PC-9 (cell line): ENCODE data around the gene SCP2. TPM values are rescaled to one million over a fixed set of nuclear protein-coding genes. Genes with fewer than 3 reads are reported as not detected.
"Not testable (repeated sequence)": the region's sequence is repeated elsewhere in the genome, so short reads cannot be mapped to it uniquely, and the experiment has no call there.

Experiments
- BruUV-seq: library from RNA; stranded (reverse); fragments of 400-500 nt; replicated peaks from 2 replicates; lab custom pipeline; 2021; lab: Mats Ljungman, UMichigan
- CTCF ChIA-PET: fragments of 300-600 bp; sonication (Branson Sonifier 250); formaldehyde crosslinking; loops from one replicate; lab custom pipeline; 2022; ENCODE audit warnings: antibody characterized with exemption; lab: Charles Lee
- POLR2A ChIA-PET: fragments of 300-600 bp; sonication (Branson Sonifier 250); formaldehyde crosslinking; loops from one replicate; lab custom pipeline; 2022; ENCODE audit warnings: antibody characterized with exemption; ENCODE audit not compliant: unreplicated experiment; lab: Charles Lee
- DNase-seq, 2 experiments: peaks; one replicate each; pipeline versions ENCODE4 v3.0.0 to v3.0.0-alpha.2; 2015 to 2022; ENCODE audit warnings: mixed read lengths in 1 of 2
- H2AFZ ChIP-seq: fragments of 200-600 bp; sonication (generic); 2 replicates; pipeline ENCODE4 v1.8.1; 2017; ENCODE audit warnings: antibody characterized with exemption
- H3F3A ChIP-seq: fragments of 200-600 bp; sonication (generic); 2 replicates; pipeline ENCODE4 v1.8.1; 2017; ENCODE audit warnings: antibody characterized with exemption, mild to moderate bottlenecking, low read depth; ENCODE audit not compliant: insufficient read depth
- H3K27ac ChIP-seq: fragments of 200-600 bp; sonication (generic); 2 replicates; pipeline ENCODE4 v1.6.1; 2016; ENCODE audit warnings: mixed run types
- H3K27me3 ChIP-seq: fragments of 200-600 bp; sonication (generic); 2 replicates; pipeline ENCODE4 v1.6.1; 2016; ENCODE audit warnings: low read depth, mixed run types; ENCODE audit not compliant: insufficient read depth
- H3K36me3 ChIP-seq: fragments of 200-600 bp; sonication (generic); 2 replicates; pipeline ENCODE4 v1.6.1; 2016; ENCODE audit warnings: low read depth, mixed run types
- H3K4me1 ChIP-seq: fragments of 200-600 bp; sonication (generic); replicated peaks from 2 replicates; pipeline ENCODE4 v1.6.1; 2016; ENCODE audit warnings: mixed run types; ENCODE audit not compliant: insufficient read depth
- H3K4me2 ChIP-seq: fragments of 200-600 bp; sonication (generic); 2 replicates; pipeline ENCODE4 v1.6.1; 2017; ENCODE audit warnings: mixed run types
- H3K4me3 ChIP-seq: fragments of 200-600 bp; sonication (generic); 2 replicates; pipeline ENCODE4 v1.6.1; 2016; ENCODE audit warnings: mixed run types
- H3K79me2 ChIP-seq: fragments of 200-600 bp; sonication (generic); 2 replicates; pipeline ENCODE4 v1.6.1; 2017; ENCODE audit warnings: low read depth, mixed run types
- H3K9me2 ChIP-seq: fragments of 200-600 bp; sonication (generic); 2 replicates; pipeline ENCODE4 v1.8.1; 2017; ENCODE audit warnings: mild to moderate bottlenecking; ENCODE audit not compliant: insufficient read depth
- H3K9me3 ChIP-seq: fragments of 200-600 bp; sonication (generic); 2 replicates; pipeline ENCODE4 v1.8.1; 2016; ENCODE audit warnings: low read depth; ENCODE audit not compliant: insufficient read depth
- H4K20me1 ChIP-seq: fragments of 200-600 bp; sonication (generic); 2 replicates; pipeline ENCODE4 v1.8.1; 2017; ENCODE audit not compliant: insufficient read depth
- CTCF ChIP-seq: fragments of 200-600 bp; sonication (generic); conservative IDR thresholded peaks from 2 replicates; pipeline ENCODE4 v1.6.1; 2017; ENCODE audit warnings: mixed run types, antibody characterized with exemption, mild to moderate bottlenecking, moderate library complexity
- EZH2 ChIP-seq: fragments of 200-600 bp; sonication (generic); IDR thresholded peaks from 2 replicates; pipeline ENCODE4 v1.8.0; 2017; ENCODE audit warnings: antibody characterized with exemption, low read depth
- intact Hi-C: fragments of 100-400 bp; cut with micrococcal nuclease; formaldehyde crosslinking; loops from one replicate; pipeline ENCODE4 v1.10.0; 2022; ENCODE audit not compliant: unreplicated experiment
- total RNA-seq: library from RNA; stranded (reverse); gene quantifications from 2 replicates; pipeline ENCODE4 v1.2.3, GENCODE V29; 2021

The SCP2 gene
- total RNA-seq, 1 experiment from 2014 or later: 87.8 TPM

- Histone ChIP-seq H3K36me3 (no peaks in the 10 kb centered on the region), H3K9me3 (no peaks in the 10 kb centered on the region), H4K20me1 (no peaks in the 10 kb centered on the region), H3K27me3 (no peaks in the 10 kb centered on the region), H3K27ac (no peak overlapping the region), H3K4me3 (no peak overlapping the region), H3K9me2 (no peaks in the 10 kb centered on the region), H3K4me1 (no peaks in the 10 kb centered on the region; the same call in 1 of the 2 replicates), H3K79me2 (no peaks in the 10 kb centered on the region), H2AFZ (no peak overlapping the region), H3F3A (no peaks in the 10 kb centered on the region), H3K4me2 (no peak overlapping the region)
- no TSS peak for BruUV-seq
- intact Hi-C loops: no loop called here
- DNase-seq: no peak
- CTCF ChIA-PET: no interaction called here
- TF ChIP-seq EZH2 (no peak), CTCF (no peak)
- POLR2A ChIA-PET: no interaction called here
Measured at GRCh38 chr1:52967666-52968065, 40.6 kb downstream of the SCP2 start.

- H3K79me2 ChIP-seq, H4K20me1 ChIP-seq, H3K4me3 ChIP-seq, H3K9me3 ChIP-seq, CTCF ChIA-PET, H2AFZ ChIP-seq, H3K9me2 ChIP-seq, DNase-seq, BruUV-seq, H3K36me3 ChIP-seq, H3K4me2 ChIP-seq, POLR2A ChIA-PET, H3K27me3 ChIP-seq, H3K27ac ChIP-seq, H3F3A ChIP-seq, H3K4me1 ChIP-seq, intact Hi-C loops: not testable (repeated sequence)
Measured at GRCh38 chr1:52969234-52969633, 42.2 kb downstream of the SCP2 start.

- Histone ChIP-seq H3K27me3 (no peaks in the 10 kb centered on the region), H3K79me2 (no peaks in the 10 kb centered on the region), H3F3A (no peaks in the 10 kb centered on the region), H3K4me2 (no peak overlapping the region), H3K9me2 (no peaks in the 10 kb centered on the region), H4K20me1 (no peaks in the 10 kb centered on the region), H3K9me3 (no peaks in the 10 kb centered on the region), H3K36me3 (no peaks in the 10 kb centered on the region), H3K4me1 (no peaks in the 10 kb centered on the region; the same call in 1 of the 2 replicates), H2AFZ (no peak overlapping the region), H3K27ac (no peak overlapping the region), H3K4me3 (no peak overlapping the region)
- DNase-seq: no peak
- ChIA-PET CTCF (no interaction called here), POLR2A (no interaction called here)
- TF ChIP-seq EZH2: no peak
- TF ChIP-seq CTCF: no peak
- intact Hi-C loops: no loop called here
- no TSS peak for BruUV-seq
Measured at GRCh38 chr1:52970149-52970548, 43.1 kb downstream of the SCP2 start.

GRCh38 chr1:52973841-52974240 lies 46.8 kb downstream of the SCP2 start:
- no peak overlapping the region for H2AFZ ChIP-seq
- no peak overlapping the region for H3K4me3 ChIP-seq
- ChIA-PET POLR2A (no interaction called here), CTCF (no interaction called here)
- no TSS peak for BruUV-seq
- TF ChIP-seq CTCF (no peak), EZH2 (no peak)
- no peaks in the 10 kb centered on the region for H3K36me3 ChIP-seq
- no peaks in the 10 kb centered on the region for H3K79me2 ChIP-seq
- H3K4me2 ChIP-seq: no peak overlapping the region
- H3K27me3 ChIP-seq: no peaks in the 10 kb centered on the region
- no peaks in the 10 kb centered on the region for H3K9me3 ChIP-seq
- no peaks in the 10 kb centered on the region for H4K20me1 ChIP-seq
- H3F3A ChIP-seq: no peaks in the 10 kb centered on the region
- DNase-seq: no peak
- H3K9me2 ChIP-seq: no peaks in the 10 kb centered on the region
- intact Hi-C loops: no loop called here
- H3K27ac ChIP-seq: no peak overlapping the region
- no peaks in the 10 kb centered on the region; the same call in 1 of the 2 replicates for H3K4me1 ChIP-seq
